HG02970 (cell line): ENCODE results near the gene RERE.
"Not testable (repeated sequence)": the region's sequence is repeated elsewhere in the genome, so short reads cannot be mapped to it uniquely, and the experiment has no call there.

Source experiments
- ATAC-seq: cut with Tn5 transposase; IDR thresholded peaks from one replicate; pipeline ENCODE4 v1.9.1; 2021; ENCODE audit warnings: mild to moderate bottlenecking, moderate library complexity, moderate number of reproducible peaks; ENCODE audit not compliant: unreplicated experiment, low FRiP score

Gene RERE

GRCh38 chr1:8845104-8846097 lies 28.0 kb upstream of the RERE start:
- ATAC-seq: no peak

GRCh38 chr1:8844501-8845006 lies 27.1 kb upstream of the RERE start:
- no peak for ATAC-seq

- ATAC-seq: no peak
Observed at GRCh38 chr1:8841395-8841794, 24.0 kb upstream of the RERE start.

GRCh38 chr1:8839990-8840389 lies 22.6 kb upstream of the RERE start:
- ATAC-seq: no peak

GRCh38 chr1:8835941-8836643 lies 18.7 kb upstream of the RERE start:
- ATAC-seq: no peak

- no peak for ATAC-seq
Observed at GRCh38 chr1:8831340-8831739, 13.9 kb upstream of the RERE start.

- not testable (repeated sequence) for ATAC-seq
Observed at GRCh38 chr1:8830732-8831131, 13.3 kb upstream of the RERE start.

- no peak for ATAC-seq
Observed at GRCh38 chr1:8825985-8826481, 8.6 kb upstream of the RERE start.

GRCh38 chr1:8823295-8823664 lies 5.8 kb upstream of the RERE start:
- ATAC-seq: no peak

GRCh38 chr1:8822373-8823294 lies 5.2 kb upstream of the RERE start:
- ATAC-seq: no peak

GRCh38 chr1:8821084-8821483 lies 3.6 kb upstream of the RERE start:
- no peak for ATAC-seq

GRCh38 chr1:8818789-8819188 lies 1.3 kb upstream of the RERE start:
- ATAC-seq: not testable (repeated sequence)

- no peak for ATAC-seq
Observed at GRCh38 chr1:8818325-8818775, 910 bp upstream of the RERE start.

- ATAC-seq: peak; percentile 14
Observed at GRCh38 chr1:8816831-8817411, 519 bp downstream of the RERE start.

GRCh38 chr1:8816264-8816663 lies 1.2 kb downstream of the RERE start:
- ATAC-seq: no peak

GRCh38 chr1:8815582-8816151 lies 1.8 kb downstream of the RERE start:
- no peak for ATAC-seq

- ATAC-seq: no peak
Observed at GRCh38 chr1:8814865-8815264, 2.6 kb downstream of the RERE start.

- no peak for ATAC-seq
Observed at GRCh38 chr1:8813991-8814390, 3.4 kb downstream of the RERE start.

GRCh38 chr1:8813016-8813763 lies 4.2 kb downstream of the RERE start:
- ATAC-seq: no peak
